ENCODE results near the gene TUBB4A. TPM values are rescaled to one million over a fixed set of nuclear protein-coding genes. Genes with fewer than 3 reads are reported as not detected.

Gene TUBB4A
- total RNA-seq (2022; extraction: Qiagen RNA extraction) = 6.0 to 7.6 TPM (median 6.5 TPM) in 5 replicates

DNA sequence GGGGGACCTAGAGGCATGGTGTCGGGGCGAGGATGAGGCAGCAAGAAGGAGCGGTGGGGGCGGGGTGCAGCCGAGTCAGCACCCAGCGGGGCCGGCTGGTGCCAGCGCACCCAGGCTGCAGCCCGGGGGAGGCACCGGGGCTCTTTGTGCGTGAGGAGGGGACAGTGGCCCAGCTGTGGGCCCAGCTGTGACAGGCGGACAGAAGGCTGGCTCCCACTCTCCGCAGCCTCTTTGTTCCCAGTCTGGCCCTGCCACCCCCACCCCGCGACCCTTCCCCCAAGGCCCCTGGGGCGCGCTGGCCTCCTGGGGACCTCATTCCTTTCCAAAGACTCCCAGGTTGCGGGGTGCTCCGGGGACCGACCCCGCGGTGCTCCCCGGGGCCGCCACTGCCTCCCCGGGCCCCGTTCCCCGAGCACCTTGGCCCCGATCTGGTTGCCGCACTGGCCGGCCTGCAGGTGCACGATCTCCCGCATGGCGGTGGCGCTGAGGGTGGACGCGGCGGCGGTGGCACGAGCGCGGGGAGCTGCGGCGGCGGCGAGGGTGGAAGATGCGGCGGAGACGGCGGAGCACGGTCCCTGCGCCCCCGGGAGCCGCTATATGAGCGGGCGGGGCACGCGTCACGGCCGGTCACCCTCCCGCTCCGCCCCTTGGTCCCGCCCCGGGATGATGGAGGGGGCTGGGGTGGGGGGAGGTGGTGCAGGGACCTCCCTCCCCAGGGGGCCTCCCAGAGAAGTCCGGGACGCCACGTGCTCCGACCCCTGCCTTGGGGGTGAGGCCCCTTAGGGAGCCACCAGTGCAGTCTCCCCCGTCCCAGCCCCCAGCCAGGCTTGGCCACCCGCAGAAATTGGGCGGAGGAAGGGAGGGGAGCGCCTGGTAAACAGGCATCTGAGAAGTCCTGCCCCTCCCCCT, at the start of gene TUBB4A:
Gene TUBB4A (minus strand): TSS at position 570 of the 909 bp plus-strand sequence. CDS start 97 bp downstream, at position 473.

DNA sequence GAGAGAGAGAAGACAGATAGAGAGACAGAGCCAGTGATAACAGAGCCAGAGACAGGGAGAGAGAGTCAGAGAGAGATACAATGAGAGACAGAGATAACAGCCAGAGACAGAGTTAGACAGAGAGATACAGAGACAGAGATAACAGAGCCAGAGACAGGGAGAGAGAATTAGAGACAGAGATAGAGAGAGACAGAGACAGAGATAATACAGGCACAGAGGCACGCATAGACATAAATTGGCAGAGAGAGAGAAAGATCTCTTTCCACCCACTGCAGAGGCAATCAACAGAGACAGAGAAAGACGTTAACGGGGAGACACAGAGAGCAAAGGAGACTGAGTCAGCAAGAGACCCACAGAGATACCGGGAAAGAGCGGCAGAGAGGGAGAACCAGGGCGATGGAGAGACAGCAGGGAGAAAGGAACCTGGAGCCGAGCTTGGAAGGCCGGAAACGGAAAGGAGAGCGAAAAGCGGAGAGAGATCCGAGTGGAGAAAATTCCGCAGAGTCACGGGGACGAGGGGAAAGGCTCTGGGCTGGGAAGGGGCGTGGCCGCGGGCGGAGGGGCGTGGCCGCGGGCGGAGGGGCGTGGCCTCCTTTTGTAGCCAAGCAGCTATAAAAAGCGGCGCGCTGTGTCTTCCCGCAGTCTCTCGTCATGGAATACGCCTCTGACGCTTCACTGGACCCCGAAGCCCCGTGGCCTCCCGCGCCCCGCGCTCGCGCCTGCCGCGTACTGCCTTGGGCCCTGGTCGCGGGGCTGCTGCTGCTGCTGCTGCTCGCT, 28.5 kb upstream of the TUBB4A start, which contains the start of gene TNFSF9:
Gene TNFSF9 (plus strand): TSS at position 641 of the 777 bp plus-strand sequence. CDS start 11 bp downstream, at position 652.

DNA sequence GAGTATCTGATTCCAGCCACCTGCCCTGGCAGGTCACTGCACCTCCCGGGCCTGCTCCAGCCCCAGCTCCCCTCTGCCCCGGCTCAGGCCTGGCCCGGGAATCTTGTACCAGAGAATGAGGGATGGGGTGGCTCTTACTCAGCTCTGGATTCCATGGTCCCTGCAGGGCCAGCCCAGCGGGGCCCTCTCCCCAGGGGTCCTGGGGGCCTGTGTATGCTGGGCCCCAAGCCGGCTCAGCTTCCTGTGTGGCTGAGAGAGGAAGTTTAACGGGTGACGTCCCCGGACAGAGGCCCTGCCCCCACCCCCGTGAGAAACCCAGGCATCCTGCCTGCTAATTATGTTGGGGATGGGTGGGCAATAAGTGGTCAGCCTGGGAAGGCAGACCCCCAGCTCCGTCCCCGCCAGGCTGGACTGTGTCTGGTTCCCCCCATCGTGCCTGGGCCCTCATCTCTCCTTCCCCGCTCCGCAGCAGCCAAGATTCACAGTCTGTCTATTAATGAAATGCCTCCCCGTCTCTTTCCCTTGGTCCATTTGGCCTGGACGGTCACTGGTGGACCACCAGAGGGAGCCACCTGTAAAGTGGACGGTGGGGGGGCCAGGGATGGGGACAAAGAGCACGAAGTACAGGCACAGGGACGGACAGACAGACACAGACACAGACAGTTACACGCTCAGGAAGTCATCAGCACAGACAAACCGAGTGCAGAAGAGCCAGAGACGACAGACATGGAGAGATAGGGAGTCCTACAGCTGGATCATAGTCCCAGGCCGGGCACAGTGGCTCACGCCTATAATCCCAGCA, 20.4 kb downstream of the TUBB4A start, which contains the start of gene DENND1C:
Gene DENND1C (minus strand): TSS at position 247 of the 802 bp plus-strand sequence. CDS start 92 bp downstream, at position 155.

DNA sequence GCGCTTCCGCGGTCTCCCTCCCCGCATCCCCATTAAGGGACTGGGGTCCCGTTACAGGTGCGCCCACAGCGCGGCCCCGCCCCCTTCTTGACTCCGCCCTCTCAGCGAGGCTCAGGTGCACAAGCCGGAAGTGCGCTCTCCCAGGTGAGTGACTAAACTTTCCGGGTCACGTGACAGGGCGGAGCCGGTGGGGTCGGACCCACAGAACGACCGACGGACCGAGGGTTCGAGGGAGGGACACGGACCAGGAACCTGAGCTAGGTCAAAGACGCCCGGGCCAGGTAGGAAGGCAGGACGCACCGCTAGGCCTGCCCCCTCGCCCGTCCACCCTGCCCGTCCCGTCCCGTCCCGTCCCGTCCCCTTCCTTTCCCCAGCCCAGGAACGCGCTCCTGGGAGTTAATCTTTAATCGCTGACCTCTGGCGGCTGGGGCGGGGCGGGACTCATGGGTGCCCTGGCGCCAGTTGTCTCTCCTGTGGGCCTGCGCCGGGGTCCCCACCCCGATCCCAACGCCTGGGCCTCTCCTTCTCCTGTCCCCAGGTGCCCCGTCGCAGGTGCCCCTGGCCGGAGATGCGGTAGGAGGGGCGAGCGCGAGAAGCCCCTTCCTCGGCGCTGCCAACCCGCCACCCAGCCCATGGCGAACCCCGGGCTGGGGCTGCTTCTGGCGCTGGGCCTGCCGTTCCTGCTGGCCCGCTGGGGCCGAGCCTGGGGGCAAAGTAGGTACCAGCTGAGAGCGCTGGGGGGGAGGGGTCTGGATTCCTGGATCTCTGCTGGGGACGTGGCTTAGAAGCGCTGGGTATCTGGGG, 37.8 kb downstream of the TUBB4A start, which contains the start of gene CRB3:
Gene CRB3 (plus strand): TSS at position 202 of the 804 bp plus-strand sequence. CDS start 431 bp downstream, at position 633.

DNA sequence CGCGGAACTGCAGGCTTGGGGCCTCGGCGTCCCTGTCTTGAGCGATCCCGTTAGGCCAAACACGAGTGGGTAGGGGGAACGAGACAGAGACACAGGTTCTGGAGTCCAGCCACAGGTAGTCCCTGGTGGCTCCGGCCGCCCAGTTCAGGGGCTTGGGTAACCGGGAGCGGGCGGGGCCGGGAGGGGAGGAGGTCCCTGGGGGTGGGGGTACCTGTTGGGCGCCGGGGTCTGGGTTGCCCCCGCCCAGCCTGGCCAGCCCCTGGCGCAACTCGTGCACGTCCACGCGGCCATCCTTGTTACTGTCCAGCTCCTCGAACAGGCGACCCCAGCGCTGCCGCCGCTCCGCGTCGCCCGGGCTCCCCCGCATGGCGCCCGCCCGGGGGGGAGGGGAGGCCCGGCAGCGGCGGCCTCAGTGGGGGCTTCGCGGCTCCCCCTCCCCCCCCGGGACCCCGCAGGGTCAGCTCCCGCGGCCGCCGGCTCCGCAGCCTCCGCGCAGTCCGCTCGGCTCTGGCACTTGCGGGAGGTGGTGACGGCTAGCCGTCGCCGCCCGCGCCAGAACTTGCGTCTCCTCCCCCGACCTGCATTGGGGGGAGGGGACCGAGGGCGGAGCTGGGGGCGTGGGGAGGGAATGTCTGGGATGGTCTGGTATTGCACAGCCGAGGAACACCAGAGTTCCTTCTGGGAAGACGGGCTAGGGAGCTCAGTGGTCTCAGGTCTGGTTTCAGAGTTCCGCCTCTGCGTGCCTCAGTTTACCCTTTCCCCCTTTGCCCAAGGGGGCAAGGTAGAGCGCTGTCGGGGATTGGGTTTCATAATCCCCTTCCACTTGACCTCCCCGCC, 42.6 kb downstream of the TUBB4A start, which contains the start of gene SLC25A23:
Gene SLC25A23 (minus strand): TSS at position 531 of the 837 bp plus-strand sequence. CDS start 164 bp downstream, at position 367.

Other genes starting within 250 kb of the TUBB4A start
- 14.8 to 22.9 TPM (median 22.0 TPM) in 5 replicates for gene MLLT1, start 222.3 kb downstream of the TUBB4A start, total RNA-seq (2022; extraction: Qiagen RNA extraction)
- gene ACER1, start 168.7 kb downstream of the TUBB4A start, total RNA-seq (2022; extraction: Qiagen RNA extraction) = not detected in 5 replicates
- gene CLPP, start 140.8 kb downstream of the TUBB4A start, total RNA-seq (2022; extraction: Qiagen RNA extraction) = 45.3 to 80.1 TPM (median 73.9 TPM) in 5 replicates
- gene ALKBH7, start 129.5 kb downstream of the TUBB4A start, total RNA-seq (2022; extraction: Qiagen RNA extraction) = 19.0 to 38.7 TPM (median 36.4 TPM) in 5 replicates
- 0.49 to 1.4 TPM (median 0.70 TPM) in 5 replicates for gene PSPN, start 126.4 kb downstream of the TUBB4A start, total RNA-seq (2022; extraction: Qiagen RNA extraction)
- gene GTF2F1, start 109.1 kb downstream of the TUBB4A start, total RNA-seq (2022; extraction: Qiagen RNA extraction) = 55.0 to 61.2 TPM (median 58.0 TPM) in 5 replicates
- gene KHSRP, start 77.5 kb downstream of the TUBB4A start, total RNA-seq (2022; extraction: Qiagen RNA extraction) = 182 to 207 TPM (median 198 TPM) in 5 replicates
- gene SLC25A41, start 68.5 kb downstream of the TUBB4A start, total RNA-seq (2022; extraction: Qiagen RNA extraction) = 0.11 to 0.20 TPM (median 0.17 TPM) in 4 of 5 replicates, not detected in the other
- gene SLC25A23, start 42.5 kb downstream of the TUBB4A start, total RNA-seq (2022; extraction: Qiagen RNA extraction) = 15.3 to 19.4 TPM (median 18.5 TPM) in 5 replicates
- gene CRB3, start 38.0 kb downstream of the TUBB4A start, total RNA-seq (2022; extraction: Qiagen RNA extraction) = 3.1 to 5.0 TPM (median 4.8 TPM) in 5 replicates
- 0.22 to 0.33 TPM (median 0.24 TPM) in 5 replicates for gene DENND1C, start 20.5 kb downstream of the TUBB4A start, total RNA-seq (2022; extraction: Qiagen RNA extraction)
- 2.9 to 6.0 TPM (median 4.5 TPM) in 5 replicates for gene TNFSF9, start 28.7 kb upstream of the TUBB4A start, total RNA-seq (2022; extraction: Qiagen RNA extraction)
- 14.3 to 24.3 TPM (median 22.8 TPM) in 5 replicates for gene CD70, start 88.8 kb upstream of the TUBB4A start, total RNA-seq (2022; extraction: Qiagen RNA extraction)
- gene TNFSF14, start 167.9 kb upstream of the TUBB4A start, total RNA-seq (2022; extraction: Qiagen RNA extraction) = 0.06 to 0.14 TPM (median 0.10 TPM) in 4 of 5 replicates, not detected in the other
- 40.6 to 52.1 TPM (median 49.5 TPM) in 5 replicates for gene C3, start 218.3 kb upstream of the TUBB4A start, total RNA-seq (2022; extraction: Qiagen RNA extraction)
- 30.2 to 47.5 TPM (median 43.2 TPM) in 5 replicates for gene GPR108, start 235.3 kb upstream of the TUBB4A start, total RNA-seq (2022; extraction: Qiagen RNA extraction)
- 77.2 to 96.3 TPM (median 91.7 TPM) in 5 replicates for gene TRIP10, start 237.4 kb upstream of the TUBB4A start, total RNA-seq (2022; extraction: Qiagen RNA extraction)

Measured in A549 treated with Mapracorat at 1 μM for 4 hours (cell line).